Muscle of back (tissue), 11 donors: ENCODE measurements around the gene EPS8L2. TPM values are rescaled to one million over a fixed set of nuclear protein-coding genes. Genes with fewer than 3 reads are reported as not detected.
"Not testable (repeated sequence)": the region's sequence is repeated elsewhere in the genome, so short reads cannot be mapped to it uniquely, and the experiment has no call there.

Source experiments
- DNase-seq, 3 donors: peaks; one replicate each; pipeline versions ENCODE4 v3.0.0 to v3.0.0-alpha.2; 2013
- polyA plus RNA-seq, 10 donors: library from polyadenylated mRNA; unstranded; fragments of 120-200 nt; gene quantifications; one replicate each; pipeline ENCODE4 v1.2.1, GENCODE V29; 2013; ENCODE audit not compliant: insufficient read length in 10 of 10

Gene EPS8L2
- polyA plus RNA-seq, 10 donors = 1.5 to 9.0 (median 2.8) TPM

GRCh38 chr11:724778-725386 lies 18.9 kb downstream of the EPS8L2 start:
- no peak for DNase-seq

DNA sequence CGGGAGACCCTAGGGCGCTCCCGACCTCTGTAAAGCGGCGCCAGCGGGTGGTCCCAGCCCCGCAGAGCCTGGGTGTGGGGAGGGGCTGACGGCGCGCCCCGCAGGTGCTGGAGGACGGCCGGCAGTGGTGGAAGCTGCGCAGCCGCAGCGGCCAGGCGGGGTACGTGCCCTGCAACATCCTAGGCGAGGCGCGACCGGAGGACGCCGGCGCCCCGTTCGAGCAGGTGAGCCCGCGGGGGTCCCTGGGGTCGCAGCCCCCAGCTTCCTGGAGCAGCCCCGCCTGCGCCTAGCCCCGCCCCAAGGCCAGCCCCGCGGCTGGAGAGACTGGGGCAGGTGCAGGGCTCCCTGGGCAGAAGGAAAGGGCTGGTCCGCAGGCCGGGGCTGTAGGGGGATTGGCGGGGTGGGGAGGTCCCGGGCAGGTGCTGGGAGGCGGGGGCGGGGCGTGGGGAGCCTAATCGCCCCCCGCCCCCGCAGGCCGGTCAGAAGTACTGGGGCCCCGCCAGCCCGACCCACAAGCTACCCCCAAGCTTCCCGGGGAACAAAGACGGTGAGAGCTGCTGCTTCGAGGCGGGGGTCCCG lies 19.7 kb downstream of the EPS8L2 start:
- no peak for DNase-seq

GRCh38 chr11:726278-727220 lies 20.5 kb downstream of the EPS8L2 start:
- peak in 1 of 3 donors; percentile 73 for DNase-seq

DNA sequence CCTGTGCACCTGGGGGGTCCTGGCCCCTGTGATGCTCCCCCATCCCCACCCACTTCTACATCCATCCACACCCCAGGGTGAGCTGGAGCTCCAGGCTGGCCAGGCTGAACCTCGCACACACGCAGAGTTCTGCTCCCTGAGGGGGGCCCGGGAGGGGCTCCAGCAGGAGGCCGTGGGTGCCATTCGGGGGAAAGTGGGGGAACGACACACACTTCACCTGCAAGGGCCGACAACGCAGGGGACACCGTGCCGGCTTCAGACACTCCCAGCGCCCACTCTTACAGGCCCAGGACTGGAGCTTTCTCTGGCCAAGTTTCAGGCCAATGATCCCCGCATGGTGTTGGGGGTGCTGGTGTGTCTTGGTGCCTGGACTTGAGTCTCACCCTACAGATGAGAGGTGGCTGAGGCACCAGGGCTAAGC lies 21.3 kb downstream of the EPS8L2 start:
- DNase-seq = no peak

DNA sequence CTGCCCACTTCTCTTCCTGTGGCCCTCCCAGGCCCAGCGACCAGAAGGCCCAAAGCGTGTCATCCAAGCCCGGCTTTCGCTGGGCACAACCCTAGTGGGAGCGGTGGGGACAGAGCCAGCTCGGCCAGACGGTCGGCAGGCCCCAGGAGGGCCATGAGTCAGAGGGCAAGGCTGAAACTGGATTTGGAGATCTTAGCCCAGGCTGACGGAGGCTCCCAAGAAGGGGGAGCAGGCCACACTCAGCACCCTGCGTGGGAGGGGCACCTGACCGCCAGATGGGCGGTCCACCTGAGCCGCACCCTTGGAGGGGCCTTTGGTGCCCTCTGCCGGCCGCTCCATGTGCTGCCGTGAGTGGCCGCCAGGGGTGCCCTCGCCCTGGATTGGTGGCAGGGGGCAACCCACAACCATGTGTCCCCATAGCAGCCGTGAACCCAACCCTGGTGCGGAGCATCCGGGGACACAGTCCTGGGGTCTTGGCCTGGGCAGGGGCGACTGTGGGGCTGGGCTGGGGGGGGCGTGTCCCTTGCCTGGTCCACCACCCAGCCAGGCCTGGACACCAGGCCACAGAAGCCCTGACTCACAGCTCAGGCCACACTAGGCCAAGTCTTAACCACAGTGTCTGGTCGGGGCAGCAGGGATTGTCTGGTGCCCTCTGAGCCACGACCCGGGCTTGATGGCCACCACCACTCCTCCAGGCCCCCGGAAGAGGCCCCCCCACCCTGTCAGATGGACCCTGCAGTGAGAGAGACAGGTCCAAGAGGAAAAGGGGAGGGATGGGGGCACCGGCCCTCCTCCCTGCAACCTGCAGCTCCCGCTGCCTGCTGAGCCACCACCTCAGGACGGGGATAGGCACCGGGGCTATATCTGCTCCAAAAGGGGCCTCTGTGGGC lies 22.1 kb downstream of the EPS8L2 start:
- DNase-seq = peak; percentile 38 to 77 (median 60)

DNA sequence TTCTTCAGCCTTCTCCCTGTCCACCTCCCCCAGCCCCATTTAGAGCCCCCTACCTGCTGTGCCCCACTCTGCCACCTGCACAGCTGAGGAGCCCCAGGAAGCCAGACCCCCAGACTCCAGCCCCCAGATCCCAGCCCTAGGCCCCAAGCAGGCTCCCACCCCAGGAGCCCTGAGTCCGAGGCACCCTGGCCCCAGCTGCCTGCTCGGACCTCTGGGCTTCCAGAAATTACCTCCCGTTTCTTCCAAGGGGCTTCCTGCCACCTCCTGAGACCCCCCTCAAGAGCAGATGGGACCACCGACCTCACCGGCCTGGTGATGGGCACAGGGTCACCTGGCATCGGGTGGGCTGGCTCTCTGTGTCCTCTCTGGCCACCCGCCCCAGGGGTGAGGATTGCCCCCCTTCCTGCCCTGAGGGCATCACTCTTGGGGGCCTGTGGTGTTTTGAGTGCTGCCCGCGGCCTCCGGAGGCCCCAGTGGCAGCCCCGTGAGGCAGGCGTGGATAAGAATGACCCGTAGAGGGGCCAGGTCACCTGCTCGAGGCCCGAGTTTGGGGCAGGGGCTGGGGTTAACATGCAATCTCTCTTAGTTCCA lies 23.0 kb downstream of the EPS8L2 start:
- no peak for DNase-seq

DNA sequence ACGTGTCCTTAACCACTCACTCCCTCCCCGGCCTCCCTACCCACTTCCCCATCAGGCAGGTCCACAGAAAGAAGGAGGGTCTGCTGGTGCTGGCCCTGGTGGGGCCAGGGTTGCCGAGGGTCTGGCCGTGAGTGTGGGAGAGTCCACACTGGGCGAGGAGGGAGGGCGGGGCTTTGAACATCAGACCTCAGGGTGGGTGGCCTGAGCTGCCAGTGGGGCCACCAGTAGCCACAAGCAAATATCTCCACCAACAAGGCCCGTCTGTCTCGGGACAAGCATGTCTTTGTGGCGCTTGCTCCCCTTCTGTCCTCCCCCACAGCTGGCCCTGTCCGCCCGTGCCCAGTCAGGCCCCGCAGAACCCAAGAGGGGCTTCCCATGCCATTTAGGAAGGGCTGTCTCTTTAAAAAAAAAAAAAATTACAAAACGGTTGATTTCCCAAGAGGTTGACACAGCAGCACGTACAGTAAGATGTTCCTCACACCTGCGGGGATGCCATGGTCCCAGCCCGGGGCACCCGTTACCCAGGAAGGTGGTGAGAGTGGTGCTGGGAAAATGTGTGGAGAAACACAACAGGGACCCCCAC lies 23.6 kb downstream of the EPS8L2 start:
- DNase-seq = no peak

GRCh38 chr11:733072-733471 lies 27.0 kb downstream of the EPS8L2 start:
- no peak for DNase-seq

DNA sequence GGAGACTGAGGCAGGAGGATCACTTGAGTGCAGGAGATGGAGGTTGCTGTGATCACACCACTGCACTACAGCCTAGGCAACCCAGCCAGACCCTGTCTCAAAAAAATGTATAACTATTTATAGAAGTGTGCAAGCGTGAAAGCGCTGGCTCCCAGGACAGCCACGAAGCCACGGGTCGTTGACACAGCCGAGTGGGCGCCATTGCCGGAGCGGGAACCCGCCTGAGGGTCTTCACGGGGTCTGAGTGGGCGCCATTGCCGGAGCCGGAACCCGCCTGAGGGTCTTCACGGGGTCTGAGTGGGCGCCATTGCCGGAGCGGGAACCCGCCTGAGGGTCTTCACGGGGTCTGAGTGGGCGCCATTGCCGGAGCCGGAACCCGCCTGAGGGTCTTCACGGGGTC lies 28.5 kb downstream of the EPS8L2 start:
- not testable (repeated sequence) for DNase-seq

DNA sequence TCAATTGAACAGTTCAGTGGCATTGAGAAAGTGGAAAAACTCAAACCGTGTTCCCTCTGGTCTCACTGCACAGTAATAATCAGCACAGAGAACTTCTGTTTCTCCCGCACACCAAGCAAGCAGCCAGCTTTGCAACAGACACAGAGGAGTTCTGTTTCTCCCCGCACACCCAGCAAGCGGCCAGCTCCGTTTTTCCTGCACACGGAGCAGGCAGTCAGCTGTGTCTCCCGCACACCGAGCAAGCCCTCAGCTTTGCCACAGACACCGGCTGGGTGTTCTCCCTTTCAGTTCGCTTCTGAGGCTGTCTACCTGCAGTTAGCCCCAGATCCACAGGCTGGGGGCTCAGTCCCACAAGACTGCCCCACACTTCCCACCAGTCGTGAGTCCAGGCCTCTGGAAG lies 31.3 kb downstream of the EPS8L2 start:
- DNase-seq = no peak

- DNase-seq = not testable (repeated sequence)
These were observed 31.9 kb downstream of the EPS8L2 start for GRCh38 chr11:737899-738298.

- no peak for DNase-seq
These were observed 36.1 kb downstream of the EPS8L2 start for GRCh38 chr11:742156-742546.

DNA sequence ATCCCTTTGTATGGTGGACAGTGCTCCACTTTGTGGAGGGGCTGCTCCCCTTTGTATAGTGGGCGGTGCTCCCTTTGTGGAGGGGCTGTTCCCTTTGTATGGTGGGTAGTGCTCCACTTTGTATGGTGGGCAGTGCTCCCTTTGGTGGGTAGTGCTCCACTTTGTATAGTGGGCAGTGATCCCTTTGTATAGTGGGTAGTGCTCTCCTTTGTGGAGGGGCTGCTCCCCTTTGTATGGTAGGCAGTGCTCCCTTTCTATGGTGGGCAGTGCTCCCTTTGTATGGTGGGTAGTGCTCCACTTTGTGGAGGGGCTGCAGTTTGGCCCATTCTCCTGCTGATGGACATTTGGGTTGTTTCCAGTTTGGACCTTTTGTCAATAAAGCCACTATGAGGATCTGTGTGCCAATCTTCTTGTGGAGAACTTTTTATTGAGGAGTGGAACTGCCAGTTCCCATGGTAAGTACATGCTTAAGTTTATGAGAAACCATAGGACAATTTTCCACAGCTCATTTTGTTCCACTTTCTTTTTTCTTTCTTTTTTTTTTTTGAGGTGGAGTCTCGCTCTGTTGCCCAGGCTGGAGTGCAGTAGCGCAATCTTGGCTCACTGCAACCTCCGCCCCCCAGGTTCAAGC lies 36.7 kb downstream of the EPS8L2 start:
- no peak for DNase-seq

DNA sequence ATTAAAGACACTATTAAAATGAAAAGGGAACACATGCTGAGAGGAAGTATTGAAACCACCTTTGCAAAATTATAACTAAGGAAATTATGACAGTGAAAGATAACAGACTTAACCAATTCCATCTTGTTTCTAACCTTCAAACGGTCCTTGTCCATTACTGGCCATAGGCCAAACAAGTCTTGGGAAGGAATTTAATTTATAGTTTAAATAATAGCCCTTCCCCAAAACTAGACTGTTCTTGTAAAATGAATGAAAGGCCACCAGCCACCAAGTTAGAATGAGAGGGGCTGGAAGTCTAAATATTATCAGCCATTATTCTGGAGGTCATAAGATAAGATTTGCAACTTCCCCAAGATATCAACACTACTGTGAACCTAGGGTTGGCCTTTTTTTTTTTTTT lies 39.4 kb downstream of the EPS8L2 start:
- DNase-seq = no peak

GRCh38 chr11:746289-747157 lies 40.5 kb downstream of the EPS8L2 start:
- DNase-seq = no peak

GRCh38 chr11:747158-748006 lies 41.4 kb downstream of the EPS8L2 start, which contains the start of gene TALDO1:
Gene TALDO1, plus strand, starts transcription at chr11:747464. Its CDS starts 18 bp downstream, at chr11:747482.
- peak; percentile 83 to 95 (median 91) for DNase-seq

DNA sequence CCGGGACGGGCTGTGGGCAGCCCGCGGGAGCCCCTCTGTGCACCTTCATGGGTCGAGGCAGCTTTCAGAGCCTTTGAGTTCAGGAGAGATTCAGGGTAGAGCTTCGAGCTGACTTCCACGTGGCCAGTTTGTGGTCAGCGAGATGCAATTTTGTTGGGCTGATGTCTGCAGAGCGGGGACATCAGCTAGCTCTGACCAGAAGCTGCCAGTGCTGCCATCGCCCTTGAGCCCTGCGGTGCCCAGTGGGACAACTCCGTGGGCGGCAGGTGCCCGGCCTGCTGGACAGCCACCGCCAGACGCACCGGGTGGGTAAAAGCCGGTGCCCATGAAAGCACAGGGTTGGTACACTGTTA lies 42.0 kb downstream of the EPS8L2 start:
- peak in 1 of 3 donors; percentile 43 for DNase-seq

- no peak for DNase-seq
These were observed 43.7 kb downstream of the EPS8L2 start for GRCh38 chr11:749731-750130.
